WTC11 (cell line): ENCODE data around the gene ZNF649. TPM values are rescaled to one million over a fixed set of nuclear protein-coding genes. Genes with fewer than 3 reads are reported as not detected.
A peak's percentile ranks its signal among the peaks of the same experiment; 100 is the strongest.

Source experiments
- ATAC-seq: fragments of 200-7000 bp; cut with Tn5 transposase; 2 replicates; pipeline ENCODE4 v1.10.0; 2021; ENCODE audit warnings: mild to moderate bottlenecking, moderate library complexity
- CTCF ChIA-PET: fragments of 300-600 bp; sonication (Branson Sonifier 250); formaldehyde crosslinking; loops from one replicate; lab custom pipeline; 2021; ENCODE audit warnings: antibody characterized with exemption; lab: Charles Lee
- POLR2A ChIA-PET: fragments of 350-600 bp; sonication (Branson Sonifier 250); formaldehyde crosslinking; loops from one replicate; lab custom pipeline; 2021; ENCODE audit warnings: antibody characterized with exemption; lab: Charles Lee
- DNase-seq: peaks from one replicate; pipeline ENCODE4 v3.0.0; 2021; ENCODE audit warnings: low spot score
- H3K27ac Mint-ChIP-seq: 2 replicates; pipeline ENCODE4 v1.8.0; 2021; ENCODE audit warnings: mixed read lengths
- H3K27me3 Mint-ChIP-seq: 2 replicates; pipeline ENCODE4 v1.8.0; 2021; ENCODE audit warnings: low read depth, mild to moderate bottlenecking, moderate library complexity, mixed read lengths
- H3K36me3 Mint-ChIP-seq: 2 replicates; pipeline ENCODE4 v1.8.0; 2021; ENCODE audit warnings: mixed read lengths
- H3K4me1 Mint-ChIP-seq: 2 replicates; pipeline ENCODE4 v1.8.0; 2022; ENCODE audit warnings: mixed read lengths
- H3K4me3 Mint-ChIP-seq: 2 replicates; pipeline ENCODE4 v1.8.0; 2021; ENCODE audit warnings: mild to moderate bottlenecking, moderate library complexity, mixed read lengths
- H3K9me3 Mint-ChIP-seq: 2 replicates; pipeline ENCODE4 v1.8.0; 2021; ENCODE audit warnings: mixed read lengths
- GABPB1 ChIP-seq: sonication (generic); formaldehyde crosslinking; IDR thresholded peaks from 2 replicates; pipeline ENCODE4 v1.8.1; 2023; ENCODE audit warnings: mild to moderate bottlenecking, missing genetic modification reagents
- JUN ChIP-seq: sonication (generic); formaldehyde crosslinking; IDR thresholded peaks from 2 replicates; pipeline ENCODE4 v1.8.0; 2023; ENCODE audit warnings: mild to moderate bottlenecking, missing genetic modification reagents
- KAT7 ChIP-seq: sonication (generic); formaldehyde crosslinking; IDR thresholded peaks from 2 replicates; pipeline ENCODE4 v1.8.1; 2023; ENCODE audit warnings: missing genetic modification reagents, mild to moderate bottlenecking, borderline replicate concordance
- RELA ChIP-seq: sonication (generic); formaldehyde crosslinking; IDR thresholded peaks from 2 replicates; pipeline ENCODE4 v1.8.1; 2022; ENCODE audit warnings: missing genetic modification reagents, mild to moderate bottlenecking, borderline replicate concordance
- SMAD3 ChIP-seq: sonication (generic); formaldehyde crosslinking; IDR thresholded peaks from 2 replicates; pipeline ENCODE4 v1.8.0; 2022; ENCODE audit warnings: missing genetic modification reagents, mild to moderate bottlenecking, borderline replicate concordance
- SOX15 ChIP-seq: fragments of 250-450 bp; sonication (Bioruptor Pico); IDR thresholded peaks from 2 replicates; pipeline ENCODE4 v1.9.0; 2021; ENCODE audit warnings: mild to moderate bottlenecking
- ZNF121 ChIP-seq: sonication (generic); formaldehyde crosslinking; IDR thresholded peaks from 2 replicates; pipeline ENCODE4 v1.8.0; 2023; ENCODE audit warnings: missing genetic modification reagents
- ZNF138 ChIP-seq: sonication (generic); formaldehyde crosslinking; conservative IDR thresholded peaks from 2 replicates; pipeline ENCODE4 v1.8.1; 2022; ENCODE audit warnings: mild to moderate bottlenecking, moderate library complexity, missing genetic modification reagents
- total RNA-seq: library from RNA; stranded (reverse); gene quantifications from 3 replicates; pipeline ENCODE4 v1.2.3, GENCODE V29; 2021
- TF ChIP-seq, protein P1 (sequence below): sonication (generic); formaldehyde crosslinking; IDR thresholded peaks from 2 replicates; pipeline ENCODE4 v1.8.0; 2023; ENCODE audit warnings: missing genetic modification reagents
- TF ChIP-seq, protein P2 (sequence below): sonication (generic); formaldehyde crosslinking; IDR thresholded peaks from 2 replicates; pipeline ENCODE4 v1.8.1; 2022; ENCODE audit warnings: mild to moderate bottlenecking, missing genetic modification reagents, moderate library complexity, borderline replicate concordance
- TF ChIP-seq, protein P3 (sequence below): fragments of 250-450 bp; sonication (Bioruptor Pico); IDR thresholded peaks from 2 replicates; pipeline ENCODE4 v2.1.2; 2022; ENCODE audit warnings: mild to moderate bottlenecking, moderate library complexity
- TF ChIP-seq, protein P4 (sequence below): sonication (generic); formaldehyde crosslinking; IDR thresholded peaks from 2 replicates; pipeline ENCODE4 v1.8.0; 2022; ENCODE audit warnings: mild to moderate bottlenecking, missing genetic modification reagents
- TF ChIP-seq, protein P5 (sequence below): sonication (generic); formaldehyde crosslinking; conservative IDR thresholded peaks from 2 replicates; pipeline ENCODE4 v1.8.1; 2023; ENCODE audit warnings: mild to moderate bottlenecking, low read depth, missing genetic modification reagents, moderate library complexity
- TF ChIP-seq, protein P6 (sequence below): sonication (generic); formaldehyde crosslinking; IDR thresholded peaks from 2 replicates; pipeline ENCODE4 v1.8.0; 2022; ENCODE audit warnings: mild to moderate bottlenecking, missing genetic modification reagents

The ZNF649 gene
- total RNA-seq, 1 experiment from 2014 or later, result 64.7 TPM

DNA sequence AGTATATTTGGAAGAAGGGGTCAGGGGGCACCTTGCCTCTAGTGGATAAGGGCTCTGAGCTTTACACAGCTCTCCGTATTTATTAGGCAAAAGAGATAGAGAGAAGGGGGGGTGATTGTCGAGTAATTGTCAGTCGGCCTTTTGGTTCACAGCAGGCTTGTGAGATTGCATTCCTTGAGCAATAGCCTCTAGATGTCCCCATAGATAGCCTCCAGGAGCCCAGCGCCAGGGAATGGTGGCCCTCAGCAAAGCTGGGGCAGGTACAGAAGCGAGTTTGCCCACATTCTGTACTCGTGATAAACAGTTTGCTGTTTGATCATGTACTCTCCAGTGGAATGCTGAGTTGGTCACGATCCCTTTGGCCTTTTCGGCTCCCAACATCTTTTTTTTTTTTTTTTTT lies 27.1 kb upstream of the ZNF649 start:
- Mint-ChIP-seq H3K36me3 (peaks cover 79% of the 10 kb centered on the region), H3K27me3 (no peaks in the 10 kb centered on the region), H3K9me3 (no peaks in the 10 kb centered on the region; the same call in 1 of the 2 replicates), H3K4me3 (no peak overlapping the region), H3K4me1 (peaks cover 21% of the 10 kb centered on the region), H3K27ac (peak overlapping the region; percentile 36)
- ChIA-PET POLR2A (no interaction called here), CTCF (interaction anchor here (0.6 to 0.7 kb wide), 3 partner anchors 24 to 518 kb away, joined by 3 to 5 read pairs (median 3); partner anchors contain the start of gene ZNF616)
- DNase-seq, result no peak
- TF ChIP-seq, protein P1, sequence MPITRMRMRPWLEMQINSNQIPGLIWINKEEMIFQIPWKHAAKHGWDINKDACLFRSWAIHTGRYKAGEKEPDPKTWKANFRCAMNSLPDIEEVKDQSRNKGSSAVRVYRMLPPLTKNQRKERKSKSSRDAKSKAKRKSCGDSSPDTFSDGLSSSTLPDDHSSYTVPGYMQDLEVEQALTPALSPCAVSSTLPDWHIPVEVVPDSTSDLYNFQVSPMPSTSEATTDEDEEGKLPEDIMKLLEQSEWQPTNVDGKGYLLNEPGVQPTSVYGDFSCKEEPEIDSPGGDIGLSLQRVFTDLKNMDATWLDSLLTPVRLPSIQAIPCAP, result no peak
- TF ChIP-seq GABPB1 (CRISPR knock-in tag), result no peak
- TF ChIP-seq ZNF138 (CRISPR knock-in tag), result no peak
- TF ChIP-seq KAT7 (CRISPR knock-in tag), result no peak
- no peak for TF ChIP-seq SMAD3 (CRISPR knock-in tag)
- TF ChIP-seq, protein P2, sequence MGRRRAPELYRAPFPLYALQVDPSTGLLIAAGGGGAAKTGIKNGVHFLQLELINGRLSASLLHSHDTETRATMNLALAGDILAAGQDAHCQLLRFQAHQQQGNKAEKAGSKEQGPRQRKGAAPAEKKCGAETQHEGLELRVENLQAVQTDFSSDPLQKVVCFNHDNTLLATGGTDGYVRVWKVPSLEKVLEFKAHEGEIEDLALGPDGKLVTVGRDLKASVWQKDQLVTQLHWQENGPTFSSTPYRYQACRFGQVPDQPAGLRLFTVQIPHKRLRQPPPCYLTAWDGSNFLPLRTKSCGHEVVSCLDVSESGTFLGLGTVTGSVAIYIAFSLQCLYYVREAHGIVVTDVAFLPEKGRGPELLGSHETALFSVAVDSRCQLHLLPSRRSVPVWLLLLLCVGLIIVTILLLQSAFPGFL (CRISPR knock-in tag), result no peak
- TF ChIP-seq, protein P3, sequence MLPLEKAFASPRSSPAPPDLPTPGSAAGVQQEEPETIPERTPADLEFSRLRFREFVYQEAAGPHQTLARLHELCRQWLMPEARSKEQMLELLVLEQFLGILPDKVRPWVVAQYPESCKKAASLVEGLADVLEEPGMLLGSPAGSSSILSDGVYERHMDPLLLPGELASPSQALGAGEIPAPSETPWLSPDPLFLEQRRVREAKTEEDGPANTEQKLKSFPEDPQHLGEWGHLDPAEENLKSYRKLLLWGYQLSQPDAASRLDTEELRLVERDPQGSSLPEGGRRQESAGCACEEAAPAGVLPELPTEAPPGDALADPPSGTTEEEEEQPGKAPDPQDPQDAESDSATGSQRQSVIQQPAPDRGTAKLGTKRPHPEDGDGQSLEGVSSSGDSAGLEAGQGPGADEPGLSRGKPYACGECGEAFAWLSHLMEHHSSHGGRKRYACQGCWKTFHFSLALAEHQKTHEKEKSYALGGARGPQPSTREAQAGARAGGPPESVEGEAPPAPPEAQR, result no peak
- no peak for TF ChIP-seq SOX15 (CRISPR knock-in tag)
- no peak for TF ChIP-seq JUN (CRISPR knock-in tag)
- TF ChIP-seq, protein P4, sequence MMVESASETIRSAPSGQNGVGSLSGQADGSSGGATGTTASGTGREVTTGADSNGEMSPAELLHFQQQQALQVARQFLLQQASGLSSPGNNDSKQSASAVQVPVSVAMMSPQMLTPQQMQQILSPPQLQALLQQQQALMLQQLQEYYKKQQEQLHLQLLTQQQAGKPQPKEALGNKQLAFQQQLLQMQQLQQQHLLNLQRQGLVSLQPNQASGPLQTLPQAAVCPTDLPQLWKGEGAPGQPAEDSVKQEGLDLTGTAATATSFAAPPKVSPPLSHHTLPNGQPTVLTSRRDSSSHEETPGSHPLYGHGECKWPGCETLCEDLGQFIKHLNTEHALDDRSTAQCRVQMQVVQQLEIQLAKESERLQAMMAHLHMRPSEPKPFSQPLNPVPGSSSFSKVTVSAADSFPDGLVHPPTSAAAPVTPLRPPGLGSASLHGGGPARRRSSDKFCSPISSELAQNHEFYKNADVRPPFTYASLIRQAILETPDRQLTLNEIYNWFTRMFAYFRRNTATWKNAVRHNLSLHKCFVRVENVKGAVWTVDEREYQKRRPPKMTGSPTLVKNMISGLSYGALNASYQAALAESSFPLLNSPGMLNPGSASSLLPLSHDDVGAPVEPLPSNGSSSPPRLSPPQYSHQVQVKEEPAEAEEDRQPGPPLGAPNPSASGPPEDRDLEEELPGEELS, result no peak
- TF ChIP-seq, protein P5, sequence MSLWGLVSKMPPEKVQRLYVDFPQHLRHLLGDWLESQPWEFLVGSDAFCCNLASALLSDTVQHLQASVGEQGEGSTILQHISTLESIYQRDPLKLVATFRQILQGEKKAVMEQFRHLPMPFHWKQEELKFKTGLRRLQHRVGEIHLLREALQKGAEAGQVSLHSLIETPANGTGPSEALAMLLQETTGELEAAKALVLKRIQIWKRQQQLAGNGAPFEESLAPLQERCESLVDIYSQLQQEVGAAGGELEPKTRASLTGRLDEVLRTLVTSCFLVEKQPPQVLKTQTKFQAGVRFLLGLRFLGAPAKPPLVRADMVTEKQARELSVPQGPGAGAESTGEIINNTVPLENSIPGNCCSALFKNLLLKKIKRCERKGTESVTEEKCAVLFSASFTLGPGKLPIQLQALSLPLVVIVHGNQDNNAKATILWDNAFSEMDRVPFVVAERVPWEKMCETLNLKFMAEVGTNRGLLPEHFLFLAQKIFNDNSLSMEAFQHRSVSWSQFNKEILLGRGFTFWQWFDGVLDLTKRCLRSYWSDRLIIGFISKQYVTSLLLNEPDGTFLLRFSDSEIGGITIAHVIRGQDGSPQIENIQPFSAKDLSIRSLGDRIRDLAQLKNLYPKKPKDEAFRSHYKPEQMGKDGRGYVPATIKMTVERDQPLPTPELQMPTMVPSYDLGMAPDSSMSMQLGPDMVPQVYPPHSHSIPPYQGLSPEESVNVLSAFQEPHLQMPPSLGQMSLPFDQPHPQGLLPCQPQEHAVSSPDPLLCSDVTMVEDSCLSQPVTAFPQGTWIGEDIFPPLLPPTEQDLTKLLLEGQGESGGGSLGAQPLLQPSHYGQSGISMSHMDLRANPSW (CRISPR knock-in tag), result no peak
- TF ChIP-seq, protein P6, sequence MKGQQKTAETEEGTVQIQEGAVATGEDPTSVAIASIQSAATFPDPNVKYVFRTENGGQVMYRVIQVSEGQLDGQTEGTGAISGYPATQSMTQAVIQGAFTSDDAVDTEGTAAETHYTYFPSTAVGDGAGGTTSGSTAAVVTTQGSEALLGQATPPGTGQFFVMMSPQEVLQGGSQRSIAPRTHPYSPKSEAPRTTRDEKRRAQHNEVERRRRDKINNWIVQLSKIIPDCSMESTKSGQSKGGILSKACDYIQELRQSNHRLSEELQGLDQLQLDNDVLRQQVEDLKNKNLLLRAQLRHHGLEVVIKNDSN (CRISPR knock-in tag), result no peak
- ATAC-seq, result 0 out of 2 replicates have a peak, but pooled peaks have one; percentile 8

DNA sequence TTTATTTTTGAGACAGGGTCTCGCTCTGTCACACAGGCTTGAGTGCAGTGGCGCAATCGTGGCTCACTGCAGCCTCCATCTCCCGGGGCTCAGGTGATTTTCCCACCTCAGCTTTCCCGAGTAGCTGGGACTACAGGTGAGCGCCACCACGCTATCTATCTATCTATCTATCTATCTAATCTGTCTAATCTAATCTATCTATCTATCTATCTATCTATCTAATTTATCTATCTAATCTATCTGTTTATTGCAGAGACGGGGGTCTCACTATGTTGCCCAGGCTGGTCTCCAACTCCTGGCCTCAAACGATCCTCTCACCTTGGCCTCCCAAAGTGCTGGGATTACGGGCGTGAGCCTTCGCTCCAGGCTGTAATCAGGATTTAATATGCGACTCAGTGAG lies 23.0 kb upstream of the ZNF649 start:
- H3K36me3 Mint-ChIP-seq, result peaks cover 75% of the 10 kb centered on the region
- TF ChIP-seq, protein P4, result no peak
- TF ChIP-seq RELA (CRISPR knock-in tag) (no peak), ZNF121 (CRISPR knock-in tag) (peak; percentile 94)
- peak overlapping the region; percentile 100 for H3K27ac Mint-ChIP-seq
- ChIA-PET POLR2A (no interaction called here), CTCF (no interaction called here)
- H3K9me3 Mint-ChIP-seq, result peaks cover 38% of the 10 kb centered on the region
- H3K27me3 Mint-ChIP-seq, result peaks cover 9% of the 10 kb centered on the region
- peak overlapping the region; percentile 99 for H3K4me3 Mint-ChIP-seq
- no peak for ATAC-seq
- DNase-seq, result no peak
- peaks cover 25% of the 10 kb centered on the region for H3K4me1 Mint-ChIP-seq
